Activated gamma-delta T cell (primary cell): Measurements from ENCODE around the gene ITGA1.

Experiments
- DNase-seq: peaks from one replicate; lab custom pipeline; 2025; lab: John Stamatoyannopoulos, UW

The ITGA1 gene

DNA sequence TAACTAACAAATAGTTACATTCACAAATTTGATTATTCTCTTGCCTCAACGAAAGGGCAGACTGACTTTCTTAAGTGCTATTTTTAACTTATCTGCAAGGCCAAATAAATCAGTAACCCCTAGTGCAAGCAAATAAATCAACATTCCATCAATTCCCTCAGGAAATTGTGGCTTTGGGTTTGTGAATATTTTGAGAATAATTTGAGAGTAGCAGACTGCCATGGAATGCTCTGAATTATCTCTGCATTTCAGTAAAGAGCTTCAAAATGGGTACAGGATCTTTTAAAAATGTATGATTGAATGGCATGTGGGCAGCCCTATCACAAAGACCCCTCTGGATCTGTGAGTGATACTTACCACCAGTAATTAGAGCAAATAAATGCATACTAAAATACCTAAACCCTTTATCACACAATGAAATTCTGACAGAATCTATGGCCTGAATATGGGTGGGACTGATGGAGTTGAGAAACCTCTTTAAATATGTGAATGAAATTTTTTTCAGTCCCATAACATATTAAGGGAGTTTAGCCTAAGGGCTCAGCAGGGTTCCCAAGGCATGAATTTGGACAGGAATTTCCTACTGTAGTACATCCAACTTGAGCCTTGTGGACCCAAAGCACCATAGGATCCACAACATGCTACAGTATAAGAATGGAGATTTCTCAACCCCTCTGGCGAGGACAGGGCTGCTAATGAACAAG lies 109.0 kb downstream of the ITGA1 start:
- DNase-seq: no peak

DNA sequence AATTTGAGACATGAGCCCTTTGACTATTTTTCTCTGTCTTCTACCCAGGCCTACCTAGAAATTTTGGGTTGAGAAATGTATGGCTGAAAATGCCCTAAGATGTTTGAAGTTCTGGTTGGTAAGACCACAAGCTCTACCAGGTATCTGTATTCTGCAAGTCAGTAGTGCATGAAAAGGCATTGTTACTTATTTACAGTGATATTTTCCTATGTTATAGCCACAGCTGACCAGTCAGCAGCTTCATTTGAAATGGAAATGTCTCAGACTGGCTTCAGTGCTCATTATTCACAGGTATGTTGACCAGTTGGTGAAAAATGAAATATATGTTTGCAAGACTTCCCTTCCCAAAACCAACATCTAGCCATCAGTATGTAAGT lies 109.5 kb downstream of the ITGA1 start:
- no peak for DNase-seq

DNA sequence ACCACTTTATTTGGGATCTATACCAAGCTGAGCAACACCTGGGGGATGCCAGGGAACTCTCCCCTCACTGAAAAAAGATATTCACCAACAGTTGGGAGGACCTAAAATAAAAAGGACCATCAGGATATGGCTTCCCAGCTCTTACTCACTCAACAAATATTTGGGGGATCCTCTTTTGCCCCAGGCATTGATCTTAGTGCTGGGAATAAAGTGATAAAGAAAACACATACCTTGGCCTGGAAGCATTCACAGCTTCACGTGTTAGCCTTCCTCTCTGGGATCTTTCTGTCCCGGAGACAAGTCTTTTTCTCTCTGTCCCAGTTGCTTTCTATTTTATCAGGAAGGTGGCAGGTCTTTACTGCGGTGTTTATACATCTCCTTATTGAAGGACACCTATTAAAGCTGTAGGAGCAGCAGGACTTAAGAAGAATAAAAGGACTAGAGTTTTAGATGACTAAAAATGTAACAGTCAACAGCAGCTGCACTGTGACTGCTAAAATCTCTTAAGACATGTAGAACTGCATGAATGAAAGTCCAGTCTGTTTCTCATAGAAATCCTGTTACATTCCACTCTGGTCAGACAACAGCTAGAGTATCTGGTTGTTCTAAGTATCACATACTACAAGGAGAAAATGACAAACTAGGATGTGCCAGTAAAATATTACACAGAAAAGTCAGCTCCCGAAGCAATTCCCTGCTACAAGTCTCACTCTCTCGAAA lies 111.4 kb downstream of the ITGA1 start:
- no peak for DNase-seq

- DNase-seq: no peak
Measured at GRCh38 chr5:52903142-52903541, 115.4 kb downstream of the ITGA1 start.

DNA sequence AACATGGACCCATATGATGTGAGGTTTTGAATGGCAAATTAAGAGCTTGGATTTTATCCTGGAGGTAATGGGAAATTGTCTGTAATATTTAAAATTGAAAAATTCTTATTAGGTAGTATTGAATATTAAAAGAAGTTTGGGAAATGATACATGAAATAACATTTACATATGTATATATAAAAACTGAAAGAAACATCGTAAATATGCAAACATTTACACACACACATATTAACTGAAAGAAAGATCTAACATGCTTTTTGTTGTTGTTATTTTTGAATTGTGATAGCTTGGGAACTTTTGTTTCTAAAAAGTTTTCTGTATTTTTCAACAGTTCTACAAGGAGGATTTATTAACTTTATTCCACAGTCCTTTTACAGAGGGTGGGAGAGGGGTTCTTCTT lies 118.6 kb downstream of the ITGA1 start:
- DNase-seq: no peak

GRCh38 chr5:52906845-52907244 lies 119.1 kb downstream of the ITGA1 start:
- DNase-seq: no peak

DNA sequence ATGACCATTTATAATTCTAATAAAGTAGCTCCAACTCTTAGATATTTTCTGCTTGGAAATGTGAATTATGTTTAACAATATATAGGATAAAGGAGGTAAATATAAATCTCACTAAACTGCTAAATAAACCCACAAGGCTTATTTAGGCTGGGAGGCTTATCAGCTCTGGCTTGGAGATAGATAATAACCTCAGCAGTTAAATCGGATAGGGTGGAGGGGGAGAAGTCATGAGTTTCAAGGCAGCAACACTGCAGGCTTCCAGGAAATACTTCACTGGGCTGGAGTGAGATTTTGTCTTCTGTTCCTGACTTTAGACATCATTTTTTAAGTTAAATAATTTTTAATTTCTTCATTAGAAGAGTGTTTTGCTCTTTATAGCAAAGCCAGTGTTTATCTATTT lies 121.5 kb downstream of the ITGA1 start:
- no peak for DNase-seq

- no peak for DNase-seq
Measured at GRCh38 chr5:52910071-52910470, 122.4 kb downstream of the ITGA1 start.

GRCh38 chr5:52915176-52915875 lies 127.6 kb downstream of the ITGA1 start:
- DNase-seq: no peak

GRCh38 chr5:52920929-52921328 lies 133.2 kb downstream of the ITGA1 start:
- no peak for DNase-seq

- no peak for DNase-seq
Measured at GRCh38 chr5:52922384-52922783, 134.7 kb downstream of the ITGA1 start.

GRCh38 chr5:52924456-52924855 lies 136.7 kb downstream of the ITGA1 start:
- DNase-seq: no peak

GRCh38 chr5:52925001-52925400 lies 137.3 kb downstream of the ITGA1 start:
- no peak for DNase-seq

GRCh38 chr5:52928689-52929088 lies 141.0 kb downstream of the ITGA1 start:
- no peak for DNase-seq

GRCh38 chr5:52938226-52938625 lies 150.5 kb downstream of the ITGA1 start:
- DNase-seq: no peak

GRCh38 chr5:52943285-52943684 lies 155.6 kb downstream of the ITGA1 start:
- no peak for DNase-seq

- no peak for DNase-seq
Measured at GRCh38 chr5:52943808-52944207, 156.1 kb downstream of the ITGA1 start.

- DNase-seq: no peak
Measured at GRCh38 chr5:52945040-52945439, 157.3 kb downstream of the ITGA1 start.

- DNase-seq: no peak
Measured at GRCh38 chr5:52947208-52947607, 159.5 kb downstream of the ITGA1 start.

DNA sequence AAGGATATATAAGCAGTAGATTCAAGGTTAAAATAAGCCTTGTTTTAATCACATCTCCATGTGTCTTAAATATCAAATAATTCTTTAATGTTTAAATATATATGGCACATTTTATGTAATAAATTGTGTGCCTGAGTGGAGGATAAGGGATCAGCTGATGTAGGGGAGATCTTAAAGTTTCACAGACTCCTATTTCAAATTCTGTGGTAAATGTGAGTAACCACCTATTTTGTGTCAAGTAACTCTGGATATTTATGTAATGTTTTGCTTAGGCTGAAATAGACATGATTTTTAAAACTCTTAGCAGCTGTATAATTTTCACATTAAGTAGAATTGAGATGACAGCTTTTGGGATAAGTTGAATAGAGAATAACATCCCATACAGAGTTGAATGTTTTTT lies 160.1 kb downstream of the ITGA1 start:
- no peak for DNase-seq

DNA sequence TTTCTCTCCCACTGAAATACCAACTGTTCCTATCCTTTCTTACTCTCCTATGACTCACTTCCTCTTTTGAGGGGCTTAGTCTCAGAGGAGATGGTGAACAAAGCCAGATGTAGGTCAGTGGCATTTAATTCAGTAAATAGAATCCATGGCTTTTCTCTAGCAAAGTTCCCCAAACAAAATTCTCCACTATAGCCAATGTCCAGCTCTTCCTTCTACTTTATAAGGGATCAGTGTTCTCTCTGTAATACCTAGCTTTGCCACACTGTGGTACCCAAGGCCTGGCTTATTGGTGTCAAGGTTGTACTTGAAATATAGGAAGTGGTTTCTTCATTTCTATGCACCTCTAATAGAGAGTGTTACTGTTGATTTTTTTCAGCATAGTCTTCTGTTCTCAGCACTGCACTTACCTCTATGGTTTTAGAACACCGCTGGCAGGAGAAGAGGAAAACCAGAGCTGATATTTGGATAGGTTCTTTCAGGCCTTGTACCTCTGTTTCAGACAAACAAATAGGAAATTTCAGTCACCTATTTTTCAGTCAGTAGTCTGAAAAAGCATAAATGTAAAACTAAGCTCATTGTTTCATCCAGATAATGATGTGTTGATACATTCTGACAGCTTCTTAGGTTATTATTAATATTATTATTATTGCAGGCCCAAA lies 160.8 kb downstream of the ITGA1 start:
- DNase-seq: no peak

DNA sequence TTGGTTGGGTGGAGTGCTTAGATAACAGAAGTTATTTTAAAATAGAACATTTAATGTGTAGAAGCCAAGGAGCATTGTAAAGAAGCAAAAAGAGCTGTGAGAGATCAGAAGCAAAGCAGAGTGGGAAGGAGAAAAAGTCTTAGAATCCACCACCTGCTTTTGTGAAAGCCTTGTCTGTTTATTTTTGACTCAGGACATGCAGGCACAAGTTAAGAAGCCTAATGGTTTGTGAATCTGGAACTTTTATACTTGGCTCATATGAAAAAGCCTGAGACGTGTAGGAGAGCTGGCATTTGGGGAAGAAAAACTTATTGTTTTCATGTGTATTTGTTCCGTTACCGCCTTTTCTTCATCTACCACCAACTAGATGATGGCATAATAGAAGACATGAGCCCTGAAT lies 163.0 kb downstream of the ITGA1 start:
- DNase-seq: no peak

DNA sequence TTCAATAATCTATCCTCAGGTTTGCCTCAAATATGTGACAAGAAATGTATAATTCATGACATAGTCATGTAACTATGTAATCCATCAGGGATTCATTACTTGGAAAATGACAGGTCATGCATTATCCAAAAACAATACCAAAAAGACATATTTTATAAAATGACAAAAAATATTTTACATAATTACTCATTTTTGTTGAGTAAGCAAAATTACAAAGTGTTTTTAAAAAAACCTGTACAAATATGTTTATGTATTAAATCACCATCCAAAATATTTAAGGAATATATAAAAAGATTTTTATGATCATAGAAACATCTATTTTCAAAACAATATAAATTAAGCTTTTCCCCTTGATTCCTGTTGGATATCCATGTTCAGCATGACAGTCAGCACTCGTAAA lies 164.8 kb downstream of the ITGA1 start:
- no peak for DNase-seq
